ENCODE results near the gene HOXB2. TPM values are rescaled to one million over a fixed set of nuclear protein-coding genes. Genes with fewer than 3 reads are reported as not detected.

The HOXB2 gene
- total and polyA plus RNA-seq, 2 experiments from 2014 or later: not detected

DNA sequence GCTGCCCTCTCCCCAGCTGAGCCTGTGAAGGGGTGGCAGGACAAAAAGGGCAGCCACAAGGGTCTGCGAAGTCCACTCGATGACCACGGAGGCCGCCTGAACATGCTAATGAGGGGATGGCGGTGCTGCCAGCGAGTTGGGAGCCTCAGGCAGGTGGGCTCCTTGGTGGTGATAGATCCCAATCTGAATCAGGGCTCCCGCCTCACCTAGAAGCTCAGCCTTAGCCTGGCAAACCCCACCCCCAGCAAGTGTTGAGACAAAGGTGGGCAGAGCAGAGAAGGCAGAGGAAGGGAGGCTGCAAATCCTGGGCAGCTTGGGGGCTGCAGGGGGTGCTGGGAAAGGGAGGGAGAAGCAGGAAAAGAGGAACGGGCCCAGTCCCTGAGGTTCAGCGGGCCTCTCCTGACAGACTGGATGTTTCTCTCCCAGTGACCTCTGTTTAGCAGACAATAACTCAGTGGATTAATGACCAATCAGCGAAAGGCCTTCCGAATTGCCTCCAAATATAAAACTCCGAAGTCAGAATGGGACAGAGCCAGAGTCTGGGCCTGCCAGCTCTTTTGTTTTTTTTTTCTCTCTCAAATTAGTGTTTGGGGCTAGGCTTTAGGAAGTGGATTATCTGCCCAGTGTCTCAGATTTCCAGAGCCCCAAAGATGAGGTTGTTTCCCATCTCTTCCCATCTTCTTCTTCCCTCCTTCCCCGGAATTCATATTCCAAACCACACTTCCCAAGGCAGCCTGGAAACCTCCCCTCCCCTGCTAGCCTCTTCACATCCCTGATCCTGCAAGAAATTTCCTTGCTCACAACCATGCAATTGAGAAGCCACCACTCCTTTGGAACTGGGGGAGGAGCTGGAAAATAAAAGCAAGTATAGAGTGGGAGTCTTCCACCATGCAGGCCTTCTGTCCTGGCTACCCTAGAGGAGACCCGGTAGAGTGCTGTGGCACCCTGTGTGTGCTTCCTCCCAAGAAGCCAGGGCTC, 15.2 kb upstream of the HOXB2 start:
- no peak for DNase-seq (ENCODE audit: low spot score)
- H3K4me3 Mint-ChIP-seq: no peak overlapping the region
- peaks cover 100% of the 10 kb centered on the region for H3K27me3 ChIP-seq (ENCODE audit: insufficient read depth)

DNA sequence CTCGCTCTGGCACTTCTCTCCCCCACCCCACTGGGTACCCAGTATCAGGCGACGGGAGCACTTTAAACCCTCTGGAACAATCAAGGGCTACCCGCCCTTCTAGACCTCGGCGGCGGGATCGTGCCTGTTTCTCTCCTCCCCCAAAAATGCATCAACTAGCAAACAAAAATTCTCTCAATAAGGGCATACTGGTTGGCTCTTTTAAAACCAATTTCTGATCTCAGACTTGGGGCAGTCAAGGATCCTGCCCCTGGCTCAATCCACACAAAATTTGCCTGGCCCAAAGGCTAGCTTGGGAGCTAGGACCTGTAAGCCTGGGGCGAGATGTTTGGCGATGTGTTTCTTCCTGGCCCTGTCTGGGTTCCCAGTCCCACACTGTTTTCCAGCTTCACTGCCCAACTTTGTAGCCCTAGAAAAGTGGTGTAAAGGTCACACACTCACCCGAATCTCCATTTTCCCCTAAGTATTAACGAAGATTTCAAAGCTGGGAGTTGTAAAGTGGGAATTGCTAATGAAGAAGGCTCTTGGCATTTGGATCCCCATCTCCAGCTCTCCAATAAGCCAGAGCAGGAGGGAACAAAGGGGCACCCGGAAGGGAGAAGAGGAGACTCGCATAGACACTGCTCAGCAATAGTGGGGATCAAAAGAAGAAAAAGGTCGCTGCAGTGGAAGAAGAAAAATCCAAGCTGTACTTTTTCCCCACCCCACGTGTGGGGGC, 14.4 kb upstream of the HOXB2 start:
- Histone ChIP-seq H3K36me3 (ENCODE audit: insufficient read depth) (no peaks in the 10 kb centered on the region), H3K27me3 (ENCODE audit: insufficient read depth) (peaks cover 100% of the 10 kb centered on the region), H3K4me1 (ENCODE audit: insufficient read depth) (peaks cover 47% of the 10 kb centered on the region), H3F3A (replicated peaks; ENCODE audit: low read depth) (peaks cover 48% of the 10 kb centered on the region), H3K27ac (ENCODE audit: low read depth) (no peak overlapping the region), H4K20me1 (replicated peaks; ENCODE audit: insufficient read depth) (peaks cover 65% of the 10 kb centered on the region), H2AFZ (no peak overlapping the region), H3K4me2 (peak overlapping the region; percentile 67), H3K9me2 (ENCODE audit: insufficient read depth) (no peaks in the 10 kb centered on the region), H3K4me3 (0 out of 2 replicates have a peak overlapping the region, but pooled peaks have one; percentile 30), H3K79me2 (replicated peaks; ENCODE audit: insufficient read depth) (no peaks in the 10 kb centered on the region)
- peaks cover 27% of the 10 kb centered on the region for H3K4me1 Mint-ChIP-seq
- DNase-seq (ENCODE audit: low spot score) (no peak), ATAC-seq (no peak)
- no peaks in the 10 kb centered on the region; the same call in 2 of the 3 replicates for H3K9me3 Mint-ChIP-seq
- peaks cover 96% of the 10 kb centered on the region for H3K27me3 Mint-ChIP-seq (ENCODE audit: insufficient read depth, low read depth, poor library complexity)
- H3K36me3 Mint-ChIP-seq (ENCODE audit: low read depth): no peaks in the 10 kb centered on the region
- TF ChIP-seq, protein P1, sequence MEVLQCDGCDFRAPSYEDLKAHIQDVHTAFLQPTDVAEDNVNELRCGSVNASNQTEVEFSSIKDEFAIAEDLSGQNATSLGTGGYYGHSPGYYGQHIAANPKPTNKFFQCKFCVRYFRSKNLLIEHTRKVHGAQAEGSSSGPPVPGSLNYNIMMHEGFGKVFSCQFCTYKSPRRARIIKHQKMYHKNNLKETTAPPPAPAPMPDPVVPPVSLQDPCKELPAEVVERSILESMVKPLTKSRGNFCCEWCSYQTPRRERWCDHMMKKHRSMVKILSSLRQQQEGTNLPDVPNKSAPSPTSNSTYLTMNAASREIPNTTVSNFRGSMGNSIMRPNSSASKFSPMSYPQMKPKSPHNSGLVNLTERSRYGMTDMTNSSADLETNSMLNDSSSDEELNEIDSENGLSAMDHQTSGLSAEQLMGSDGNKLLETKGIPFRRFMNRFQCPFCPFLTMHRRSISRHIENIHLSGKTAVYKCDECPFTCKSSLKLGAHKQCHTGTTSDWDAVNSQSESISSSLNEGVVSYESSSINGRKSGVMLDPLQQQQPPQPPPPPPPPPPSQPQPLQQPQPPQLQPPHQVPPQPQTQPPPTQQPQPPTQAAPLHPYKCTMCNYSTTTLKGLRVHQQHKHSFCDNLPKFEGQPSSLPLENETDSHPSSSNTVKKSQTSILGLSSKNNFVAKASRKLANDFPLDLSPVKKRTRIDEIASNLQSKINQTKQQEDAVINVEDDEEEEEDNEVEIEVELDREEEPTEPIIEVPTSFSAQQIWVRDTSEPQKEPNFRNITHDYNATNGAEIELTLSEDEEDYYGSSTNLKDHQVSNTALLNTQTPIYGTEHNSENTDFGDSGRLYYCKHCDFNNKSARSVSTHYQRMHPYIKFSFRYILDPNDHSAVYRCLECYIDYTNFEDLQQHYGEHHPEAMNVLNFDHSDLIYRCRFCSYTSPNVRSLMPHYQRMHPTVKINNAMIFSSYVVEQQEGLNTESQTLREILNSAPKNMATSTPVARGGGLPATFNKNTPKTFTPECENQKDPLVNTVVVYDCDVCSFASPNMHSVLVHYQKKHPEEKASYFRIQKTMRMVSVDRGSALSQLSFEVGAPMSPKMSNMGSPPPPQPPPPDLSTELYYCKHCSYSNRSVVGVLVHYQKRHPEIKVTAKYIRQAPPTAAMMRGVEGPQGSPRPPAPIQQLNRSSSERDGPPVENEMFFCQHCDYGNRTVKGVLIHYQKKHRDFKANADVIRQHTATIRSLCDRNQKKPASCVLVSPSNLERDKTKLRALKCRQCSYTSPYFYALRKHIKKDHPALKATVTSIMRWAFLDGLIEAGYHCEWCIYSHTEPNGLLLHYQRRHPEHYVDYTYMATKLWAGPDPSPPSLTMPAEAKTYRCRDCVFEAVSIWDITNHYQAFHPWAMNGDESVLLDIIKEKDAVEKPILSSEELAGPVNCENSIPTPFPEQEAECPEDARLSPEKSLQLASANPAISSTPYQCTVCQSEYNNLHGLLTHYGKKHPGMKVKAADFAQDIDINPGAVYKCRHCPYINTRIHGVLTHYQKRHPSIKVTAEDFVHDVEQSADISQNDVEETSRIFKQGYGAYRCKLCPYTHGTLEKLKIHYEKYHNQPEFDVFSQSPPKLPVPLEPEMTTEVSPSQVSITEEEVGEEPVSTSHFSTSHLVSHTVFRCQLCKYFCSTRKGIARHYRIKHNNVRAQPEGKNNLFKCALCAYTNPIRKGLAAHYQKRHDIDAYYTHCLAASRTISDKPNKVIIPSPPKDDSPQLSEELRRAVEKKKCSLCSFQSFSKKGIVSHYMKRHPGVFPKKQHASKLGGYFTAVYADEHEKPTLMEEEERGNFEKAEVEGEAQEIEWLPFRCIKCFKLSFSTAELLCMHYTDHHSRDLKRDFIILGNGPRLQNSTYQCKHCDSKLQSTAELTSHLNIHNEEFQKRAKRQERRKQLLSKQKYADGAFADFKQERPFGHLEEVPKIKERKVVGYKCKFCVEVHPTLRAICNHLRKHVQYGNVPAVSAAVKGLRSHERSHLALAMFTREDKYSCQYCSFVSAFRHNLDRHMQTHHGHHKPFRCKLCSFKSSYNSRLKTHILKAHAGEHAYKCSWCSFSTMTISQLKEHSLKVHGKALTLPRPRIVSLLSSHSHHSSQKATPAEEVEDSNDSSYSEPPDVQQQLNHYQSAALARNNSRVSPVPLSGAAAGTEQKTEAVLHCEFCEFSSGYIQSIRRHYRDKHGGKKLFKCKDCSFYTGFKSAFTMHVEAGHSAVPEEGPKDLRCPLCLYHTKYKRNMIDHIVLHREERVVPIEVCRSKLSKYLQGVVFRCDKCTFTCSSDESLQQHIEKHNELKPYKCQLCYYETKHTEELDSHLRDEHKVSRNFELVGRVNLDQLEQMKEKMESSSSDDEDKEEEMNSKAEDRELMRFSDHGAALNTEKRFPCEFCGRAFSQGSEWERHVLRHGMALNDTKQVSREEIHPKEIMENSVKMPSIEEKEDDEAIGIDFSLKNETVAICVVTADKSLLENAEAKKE (CRISPR knock-in tag; IDR thresholded peaks at IDR 0.05): no peak
- TF ChIP-seq, protein P2, sequence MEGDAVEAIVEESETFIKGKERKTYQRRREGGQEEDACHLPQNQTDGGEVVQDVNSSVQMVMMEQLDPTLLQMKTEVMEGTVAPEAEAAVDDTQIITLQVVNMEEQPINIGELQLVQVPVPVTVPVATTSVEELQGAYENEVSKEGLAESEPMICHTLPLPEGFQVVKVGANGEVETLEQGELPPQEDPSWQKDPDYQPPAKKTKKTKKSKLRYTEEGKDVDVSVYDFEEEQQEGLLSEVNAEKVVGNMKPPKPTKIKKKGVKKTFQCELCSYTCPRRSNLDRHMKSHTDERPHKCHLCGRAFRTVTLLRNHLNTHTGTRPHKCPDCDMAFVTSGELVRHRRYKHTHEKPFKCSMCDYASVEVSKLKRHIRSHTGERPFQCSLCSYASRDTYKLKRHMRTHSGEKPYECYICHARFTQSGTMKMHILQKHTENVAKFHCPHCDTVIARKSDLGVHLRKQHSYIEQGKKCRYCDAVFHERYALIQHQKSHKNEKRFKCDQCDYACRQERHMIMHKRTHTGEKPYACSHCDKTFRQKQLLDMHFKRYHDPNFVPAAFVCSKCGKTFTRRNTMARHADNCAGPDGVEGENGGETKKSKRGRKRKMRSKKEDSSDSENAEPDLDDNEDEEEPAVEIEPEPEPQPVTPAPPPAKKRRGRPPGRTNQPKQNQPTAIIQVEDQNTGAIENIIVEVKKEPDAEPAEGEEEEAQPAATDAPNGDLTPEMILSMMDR (conservative IDR thresholded peaks at IDR 0.05; ENCODE audit: low read depth in 2 of 2): 0 out of 4 replicates have a peak, but pooled peaks of 1 of the 2 experiments have one; percentile 8
- peak; percentile 83 for TF ChIP-seq EZH2 (IDR thresholded peaks at IDR 0.05; ENCODE audit: low read depth, unreplicated experiment)
- no peak overlapping the region for H3K27ac Mint-ChIP-seq
- no peak overlapping the region for H3K4me3 Mint-ChIP-seq

More for the DNA sequence above, 15.2 kb upstream of the HOXB2 start:
- Histone ChIP-seq H3K79me2 (replicated peaks; ENCODE audit: insufficient read depth) (no peaks in the 10 kb centered on the region), H3K9me2 (ENCODE audit: insufficient read depth) (no peaks in the 10 kb centered on the region), H3K27ac (ENCODE audit: low read depth) (no peak overlapping the region), H3F3A (replicated peaks; ENCODE audit: low read depth) (peaks cover 53% of the 10 kb centered on the region), H3K36me3 (ENCODE audit: insufficient read depth) (no peaks in the 10 kb centered on the region), H4K20me1 (replicated peaks; ENCODE audit: insufficient read depth) (peaks cover 67% of the 10 kb centered on the region), H3K4me3 (0 out of 2 replicates have a peak overlapping the region, but pooled peaks have one; percentile 30), H3K4me2 (peak overlapping the region; percentile 67), H3K4me1 (ENCODE audit: insufficient read depth) (peaks cover 47% of the 10 kb centered on the region), H2AFZ (no peak overlapping the region)
- H3K36me3 Mint-ChIP-seq (ENCODE audit: low read depth): no peaks in the 10 kb centered on the region
- H3K27me3 Mint-ChIP-seq (ENCODE audit: insufficient read depth, low read depth, poor library complexity): peaks cover 87% of the 10 kb centered on the region
- TF ChIP-seq, protein P2 (conservative IDR thresholded peaks at IDR 0.05; ENCODE audit: low read depth in 2 of 2): 0 out of 4 replicates have a peak, but pooled peaks of 1 of the 2 experiments have one; percentile 2
- TF ChIP-seq EZH2 (IDR thresholded peaks at IDR 0.05; ENCODE audit: low read depth, unreplicated experiment): peak; percentile 67
- no peak for TF ChIP-seq EZH2phosphoT487 (IDR thresholded peaks at IDR 0.05; ENCODE audit: unreplicated experiment)
- H3K4me1 Mint-ChIP-seq: peaks cover 23% of the 10 kb centered on the region
- no peaks in the 10 kb centered on the region; the same call in 2 of the 3 replicates for H3K9me3 Mint-ChIP-seq
- no peak for ATAC-seq
- no peak overlapping the region for H3K27ac Mint-ChIP-seq

Data from GM23338 (cell line).